CD14-positive monocyte (primary cell): Measurements from ENCODE around the gene HECW1. TPM values are rescaled to one million over a fixed set of nuclear protein-coding genes. Genes with fewer than 3 reads are reported as not detected.

ENCODE experiments used
- DNase-seq, 3 donors: peaks; one replicate each; pipeline ENCODE4 v3.0.0-alpha.2; 2011 to 2022
- H2AFZ ChIP-seq: 2 replicates; pipeline ENCODE4 v1.6.0; 2012; ENCODE audit warnings: mild to moderate bottlenecking, low read depth, low read length, inconsistent platforms; ENCODE audit not compliant: insufficient read depth, poor library complexity, severe bottlenecking
- H3K27ac ChIP-seq, 2 donors: 1 replicate in 1 of 2; 2 replicates in 1 of 2; pipeline ENCODE4 v1.5.1; 2012 to 2013; ENCODE audit warnings: low read length in 2 of 2, control low read depth in 1 of 2, inconsistent platforms in 1 of 2, low read depth in 1 of 2, mild to moderate bottlenecking in 1 of 2
- H3K27me3 ChIP-seq, 2 donors: one replicate each; pipeline versions ENCODE4 v1.6.0 to v1.6.1; 2011 to 2013; ENCODE audit warnings: low read length in 2 of 2; ENCODE audit not compliant: control insufficient read depth in 2 of 2, insufficient read depth in 2 of 2
- H3K36me3 ChIP-seq, 2 donors: replicated peaks in 1 of 2; 1 replicate in 1 of 2; 2 replicates in 1 of 2; pipeline versions ENCODE4 v1.5.1 to v1.6.1; 2012 to 2013; ENCODE audit warnings: low read length in 2 of 2, control low read depth in 1 of 2, inconsistent platforms in 1 of 2, mild to moderate bottlenecking in 1 of 2; ENCODE audit not compliant: insufficient read depth in 2 of 2, control insufficient read depth in 1 of 2
- H3K4me1 ChIP-seq, 2 donors: 1 replicate in 1 of 2; 2 replicates in 1 of 2; pipeline versions ENCODE4 v1.5.1 to v1.6.1; 2012 to 2013; ENCODE audit warnings: low read length in 2 of 2, control low read depth in 1 of 2, inconsistent platforms in 1 of 2, mild to moderate bottlenecking in 1 of 2, moderate library complexity in 1 of 2; ENCODE audit not compliant: insufficient read depth in 2 of 2, control insufficient read depth in 1 of 2
- H3K4me2 ChIP-seq: replicated peaks from 2 replicates; pipeline ENCODE3; 2012; ENCODE audit warnings: low read length, moderate library complexity, mild to moderate bottlenecking; ENCODE audit not compliant: poor library complexity, severe bottlenecking; ENCODE audit errors: extremely low read depth
- H3K4me3 ChIP-seq, 3 experiments: fragments of 200-600 bp in 1 of 3; sonication (generic) in 1 of 3; replicated peaks in 1 of 3; 1 replicate in 2 of 3; 2 replicates in 1 of 3; pipeline ENCODE4 v1.5.1; 2011 to 2013; ENCODE audit warnings: low read length in 3 of 3, mild to moderate bottlenecking in 3 of 3, control low read depth in 2 of 3, low read depth in 2 of 3, inconsistent platforms in 1 of 3, moderate library complexity in 1 of 3
- H3K79me2 ChIP-seq: 2 replicates; pipeline ENCODE4 v1.6.0; 2012; ENCODE audit warnings: mild to moderate bottlenecking, control low read depth, inconsistent platforms, low read length, moderate library complexity; ENCODE audit not compliant: insufficient read depth
- H3K9ac ChIP-seq: 2 replicates; pipeline ENCODE4 v1.6.0; 2017; ENCODE audit warnings: low read length, mild to moderate bottlenecking; ENCODE audit not compliant: insufficient read depth, poor library complexity, severe bottlenecking
- H3K9me3 ChIP-seq, 2 donors: replicated peaks in 1 of 2; 1 replicate in 1 of 2; 2 replicates in 1 of 2; pipeline versions ENCODE4 v1.5.1 to v1.6.1; 2012 to 2013; ENCODE audit warnings: low read length in 2 of 2, control low read depth in 1 of 2; ENCODE audit not compliant: control insufficient read depth in 1 of 2, insufficient read depth in 1 of 2
- H4K20me1 ChIP-seq: 2 replicates; pipeline ENCODE4 v1.6.0; 2012; ENCODE audit warnings: mild to moderate bottlenecking, low read length, control low read depth, moderate library complexity; ENCODE audit not compliant: insufficient read depth
- H3K27ac Mint-ChIP-seq, 7 donors: one replicate each; pipeline ENCODE4 v1.8.0; 2020; ENCODE audit warnings: mild to moderate bottlenecking in 7 of 7, mixed read lengths in 7 of 7, moderate library complexity in 6 of 7, inconsistent platforms in 2 of 7
- H3K27me3 Mint-ChIP-seq, 3 donors: one replicate each; pipeline ENCODE4 v1.8.0; 2021 to 2022; ENCODE audit warnings: low read depth in 3 of 3, mild to moderate bottlenecking in 3 of 3, mixed read lengths in 3 of 3, moderate library complexity in 3 of 3, inconsistent platforms in 1 of 3
- H3K36me3 Mint-ChIP-seq, 2 donors: one replicate each; pipeline ENCODE4 v1.8.0; 2020; ENCODE audit warnings: mixed read lengths in 2 of 2, inconsistent platforms in 1 of 2, mild to moderate bottlenecking in 1 of 2
- H3K4me1 Mint-ChIP-seq: one replicate; pipeline ENCODE4 v1.8.0; 2020; ENCODE audit warnings: mild to moderate bottlenecking, mixed read lengths
- H3K4me3 Mint-ChIP-seq, 2 donors: one replicate each; pipeline ENCODE4 v1.8.0; 2020; ENCODE audit warnings: mild to moderate bottlenecking in 2 of 2, mixed read lengths in 2 of 2, moderate library complexity in 1 of 2
- H3K9me3 Mint-ChIP-seq, 7 donors: one replicate each; pipeline ENCODE4 v1.8.0; 2020 to 2022; ENCODE audit warnings: mixed read lengths in 7 of 7, mild to moderate bottlenecking in 6 of 7, moderate library complexity in 6 of 7, inconsistent platforms in 2 of 7
- CTCF ChIP-seq: fragments of 200-600 bp; IDR thresholded peaks from one replicate; pipeline ENCODE4 v1.8.0; 2022; ENCODE audit warnings: antibody characterized with exemption, mild to moderate bottlenecking
- WGBS: methylation state at CpG from one replicate; pipeline ENCODE4 v1.1.5; 2013; ENCODE audit warnings: missing lambda C conversion rate; ENCODE audit not compliant: insufficient coverage; 5-methylcytosine and 5-hydroxymethylcytosine counted together
- intact Hi-C, 2 donors: fragments of 100-400 bp; cut with micrococcal nuclease; formaldehyde crosslinking; loops; one replicate each; pipeline versions ENCODE4 v1.15.0 to v1.15.1; 2023
- polyA plus RNA-seq, 3 donors: library from polyadenylated mRNA; depleted of rRNA in 1 of 3; unstranded in 2 of 3; stranded (reverse) in 1 of 3; fragments of 300-500 nt in 2 of 3; fragments of >200 nt in 1 of 3; fragmentation: Illumina TruSeq in 2 of 3; gene quantifications; 1 replicate in 2 of 3; 2 replicates in 1 of 3; pipeline ENCODE4 v1.2.3, GENCODE V29; 2012 to 2021

The HECW1 gene
- polyA plus RNA-seq, 3 donors, result not detected

GRCh38 chr7:43417455-43417854 lies 305.0 kb downstream of the HECW1 start:
- no peak overlapping the region for H3K27ac Mint-ChIP-seq
- H3K27me3 Mint-ChIP-seq, result peaks cover 0 to 3% (median 0%) of the 10 kb centered on the region in 3 donors

GRCh38 chr7:43430411-43430810 lies 318.0 kb downstream of the HECW1 start:
- no peak overlapping the region for H3K4me3 Mint-ChIP-seq
- Histone ChIP-seq H3K4me3 (no peak overlapping the region), H2AFZ (no peak overlapping the region), H3K4me1 (no peaks in the 10 kb centered on the region), H3K27me3 (no peaks in the 10 kb centered on the region), H4K20me1 (no peaks in the 10 kb centered on the region), H3K36me3 (no peaks in the 10 kb centered on the region), H3K27ac (no peak overlapping the region), H3K79me2 (no peaks in the 10 kb centered on the region), H3K4me2 (no peak overlapping the region), H3K9ac (no peak overlapping the region), H3K9me3 (no peaks in the 10 kb centered on the region)
- no peak for DNase-seq
- H3K27me3 Mint-ChIP-seq, result peaks cover 0 to 2% (median 0%) of the 10 kb centered on the region in 3 donors
- H3K9me3 Mint-ChIP-seq, result peaks cover 0 to 2% (median 0%) of the 10 kb centered on the region in 7 donors
- intact Hi-C loops, result no loop called here
- TF ChIP-seq CTCF, result no peak
- no CpG with 5 or more reads among the region's 2 CpGs for WGBS
- no peaks in the 10 kb centered on the region for H3K36me3 Mint-ChIP-seq
- H3K4me1 Mint-ChIP-seq, result no peaks in the 10 kb centered on the region
- H3K27ac Mint-ChIP-seq, result no peak overlapping the region

More at GRCh38 chr7:43417455-43417854, 305.0 kb downstream of the HECW1 start:
- Histone ChIP-seq H4K20me1 (no peaks in the 10 kb centered on the region), H3K79me2 (no peaks in the 10 kb centered on the region), H3K27me3 (no peaks in the 10 kb centered on the region), H3K36me3 (no peaks in the 10 kb centered on the region), H2AFZ (no peak overlapping the region), H3K9me3 (peaks cover 0 to 6% of the 10 kb centered on the region in 2 donors), H3K4me1 (no peaks in the 10 kb centered on the region), H3K9ac (no peak overlapping the region), H3K27ac (no peak overlapping the region), H3K4me2 (no peak overlapping the region), H3K4me3 (no peak overlapping the region)
- no peaks in the 10 kb centered on the region for H3K4me1 Mint-ChIP-seq
- TF ChIP-seq CTCF, result no peak
- H3K4me3 Mint-ChIP-seq, result no peak overlapping the region
- intact Hi-C loops, result no loop called here
- H3K36me3 Mint-ChIP-seq, result no peaks in the 10 kb centered on the region
- H3K9me3 Mint-ChIP-seq, result peaks cover 0 to 11% (median 6%) of the 10 kb centered on the region in 7 donors
- WGBS, result 100% methylated on average over 2 of the region's 3 CpGs
- no peak for DNase-seq
